Erythroblast (primary cell): ENCODE data around the gene POM121L12.

ENCODE experiments used
- GATA1 ChIP-seq: IDR thresholded peaks from 2 replicates; pipeline ENCODE4 v1.6.1; 2011; ENCODE audit warnings: low read depth, mild to moderate bottlenecking, control low read depth, low read length, moderate library complexity
- POLR2A ChIP-seq: IDR thresholded peaks from 2 replicates; pipeline ENCODE4 v1.6.1; 2011; ENCODE audit warnings: mild to moderate bottlenecking, low read length

- no peak for TF ChIP-seq POLR2A
- no peak for TF ChIP-seq GATA1
Measured at GRCh38 chr7:53068673-53069072, 33.2 kb downstream of the POM121L12 start.
